HG03520 (cell line): ENCODE measurements around the gene ANKRD9.
A peak's percentile ranks its signal among the peaks of the same experiment; 100 is the strongest.
"Not testable (repeated sequence)": the region's sequence is repeated elsewhere in the genome, so short reads cannot be mapped to it uniquely, and the experiment has no call there.

Experiments
- ATAC-seq: cut with Tn5 transposase; IDR thresholded peaks from one replicate; pipeline ENCODE4 v1.9.1; 2021; ENCODE audit warnings: mild to moderate bottlenecking, moderate library complexity; ENCODE audit not compliant: unreplicated experiment

ANKRD9 gene

GRCh38 chr14:102538602-102539543 lies 29.3 kb upstream of the ANKRD9 start:
- ATAC-seq, result no peak

- no peak for ATAC-seq
Measured at GRCh38 chr14:102537981-102538601, 28.5 kb upstream of the ANKRD9 start.

GRCh38 chr14:102532204-102532658 lies 22.7 kb upstream of the ANKRD9 start:
- no peak for ATAC-seq

GRCh38 chr14:102530828-102531478 lies 21.4 kb upstream of the ANKRD9 start:
- ATAC-seq, result no peak

- ATAC-seq, result no peak
Measured at GRCh38 chr14:102528431-102529170, 19.0 kb upstream of the ANKRD9 start.

GRCh38 chr14:102525929-102526497 lies 16.4 kb upstream of the ANKRD9 start:
- ATAC-seq, result no peak

GRCh38 chr14:102525219-102525928 lies 15.8 kb upstream of the ANKRD9 start:
- no peak for ATAC-seq

GRCh38 chr14:102524451-102525218 lies 15.1 kb upstream of the ANKRD9 start:
- ATAC-seq, result peak; percentile 94

- no peak for ATAC-seq
Measured at GRCh38 chr14:102523569-102524450, 14.2 kb upstream of the ANKRD9 start.

GRCh38 chr14:102523200-102523568 lies 13.6 kb upstream of the ANKRD9 start:
- no peak for ATAC-seq

- not testable (repeated sequence) for ATAC-seq
Measured at GRCh38 chr14:102519709-102520108, 10.1 kb upstream of the ANKRD9 start.

GRCh38 chr14:102518063-102518648 lies 8.6 kb upstream of the ANKRD9 start:
- ATAC-seq, result no peak

GRCh38 chr14:102517392-102518062 lies 8.0 kb upstream of the ANKRD9 start:
- ATAC-seq, result peak; percentile 22

GRCh38 chr14:102516531-102517391 lies 7.2 kb upstream of the ANKRD9 start:
- ATAC-seq, result peak; percentile 64

GRCh38 chr14:102514987-102515733 lies 5.6 kb upstream of the ANKRD9 start:
- ATAC-seq, result no peak
